Measurements from ENCODE around the gene ASPRV1.

DNA sequence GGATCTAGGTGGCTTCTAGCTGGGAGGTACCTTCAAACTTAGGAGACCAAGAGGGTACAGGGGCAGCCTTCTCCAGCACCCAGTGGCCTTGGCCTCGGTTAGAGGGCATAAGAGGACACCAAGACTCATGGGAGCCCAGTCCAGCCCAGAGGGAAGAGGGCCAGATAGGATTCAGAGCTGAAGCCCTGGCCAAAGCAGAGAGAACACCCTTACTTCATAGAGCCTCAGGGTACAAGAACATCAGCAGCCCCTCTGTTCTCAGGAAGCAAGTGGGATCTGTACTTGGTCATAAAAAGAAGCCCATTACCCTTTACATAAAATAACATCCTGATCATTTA is 45.0 kb upstream of the ASPRV1 start:
- TF ChIP-seq, protein P1, sequence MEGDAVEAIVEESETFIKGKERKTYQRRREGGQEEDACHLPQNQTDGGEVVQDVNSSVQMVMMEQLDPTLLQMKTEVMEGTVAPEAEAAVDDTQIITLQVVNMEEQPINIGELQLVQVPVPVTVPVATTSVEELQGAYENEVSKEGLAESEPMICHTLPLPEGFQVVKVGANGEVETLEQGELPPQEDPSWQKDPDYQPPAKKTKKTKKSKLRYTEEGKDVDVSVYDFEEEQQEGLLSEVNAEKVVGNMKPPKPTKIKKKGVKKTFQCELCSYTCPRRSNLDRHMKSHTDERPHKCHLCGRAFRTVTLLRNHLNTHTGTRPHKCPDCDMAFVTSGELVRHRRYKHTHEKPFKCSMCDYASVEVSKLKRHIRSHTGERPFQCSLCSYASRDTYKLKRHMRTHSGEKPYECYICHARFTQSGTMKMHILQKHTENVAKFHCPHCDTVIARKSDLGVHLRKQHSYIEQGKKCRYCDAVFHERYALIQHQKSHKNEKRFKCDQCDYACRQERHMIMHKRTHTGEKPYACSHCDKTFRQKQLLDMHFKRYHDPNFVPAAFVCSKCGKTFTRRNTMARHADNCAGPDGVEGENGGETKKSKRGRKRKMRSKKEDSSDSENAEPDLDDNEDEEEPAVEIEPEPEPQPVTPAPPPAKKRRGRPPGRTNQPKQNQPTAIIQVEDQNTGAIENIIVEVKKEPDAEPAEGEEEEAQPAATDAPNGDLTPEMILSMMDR (IDR thresholded peaks at IDR 0.05), result no peak
- TF ChIP-seq POLR2AphosphoS5 (IDR thresholded peaks at IDR 0.05), result no peak
- TF ChIP-seq POLR2A (IDR thresholded peaks at IDR 0.05), result no peak

Data from transverse colon (tissue), 4 donors.